ENCODE results near the gene MESP1.
"Not testable (repeated sequence)": the region's sequence is repeated elsewhere in the genome, so short reads cannot be mapped to it uniquely, and the experiment has no call there.

Gene MESP1

DNA sequence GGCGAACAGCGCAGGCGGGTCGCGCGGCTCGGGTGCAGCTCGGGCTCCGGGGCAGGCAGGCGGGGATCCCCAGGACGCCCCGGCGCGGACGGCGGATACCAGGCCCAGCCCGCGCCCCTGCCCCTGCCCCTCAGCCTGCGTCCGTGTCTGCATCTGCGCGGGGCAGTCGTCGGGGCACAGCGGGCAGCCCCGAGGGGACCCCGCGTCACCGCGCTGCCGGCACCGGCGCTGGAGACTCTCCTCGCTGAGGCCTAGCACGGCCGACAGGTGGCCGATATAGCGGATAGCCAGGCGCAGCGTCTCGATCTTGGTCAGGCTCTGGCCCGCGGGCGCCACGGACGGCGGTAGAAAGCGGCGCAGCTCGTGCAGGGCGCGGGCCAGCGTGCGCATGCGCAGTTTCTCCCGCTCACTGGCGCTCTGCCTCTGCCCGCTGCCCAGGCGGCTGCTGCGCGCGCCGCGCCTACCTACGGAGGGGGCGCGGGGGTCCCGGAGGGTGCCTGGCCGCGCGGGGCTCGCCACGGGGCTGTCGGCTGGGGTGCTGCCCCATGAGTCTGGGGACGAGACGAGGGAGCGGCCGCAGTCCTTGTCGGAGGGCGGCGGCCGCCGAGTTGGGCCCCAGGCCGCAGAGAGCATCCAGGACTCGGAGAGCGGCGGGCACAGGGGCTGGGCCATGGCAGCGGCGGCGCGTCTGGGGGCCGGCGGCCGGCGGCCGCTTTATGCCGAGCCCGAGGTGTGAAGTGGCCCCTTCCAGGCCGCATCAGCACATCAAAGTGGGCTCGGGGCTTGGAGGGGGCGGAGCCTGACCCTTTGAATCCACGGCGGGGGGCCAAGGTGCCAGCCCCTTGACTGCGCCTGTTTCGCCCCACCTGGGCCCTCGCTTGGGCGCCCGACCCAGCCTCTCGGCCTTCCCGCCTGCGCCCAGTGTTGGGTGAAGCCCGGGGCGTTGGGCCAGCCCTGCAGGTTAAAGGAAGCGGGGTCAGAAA lies at the start of gene MESP1:
MESP1 (minus strand) TSS at position 690 of the 983 bp plus-strand sequence; CDS start at position 672, 18 bp downstream.
- DNase-seq (ENCODE audit: low read depth in 2 of 2, low spot score in 1 of 2) = peak; percentile 53 to 67

DNA sequence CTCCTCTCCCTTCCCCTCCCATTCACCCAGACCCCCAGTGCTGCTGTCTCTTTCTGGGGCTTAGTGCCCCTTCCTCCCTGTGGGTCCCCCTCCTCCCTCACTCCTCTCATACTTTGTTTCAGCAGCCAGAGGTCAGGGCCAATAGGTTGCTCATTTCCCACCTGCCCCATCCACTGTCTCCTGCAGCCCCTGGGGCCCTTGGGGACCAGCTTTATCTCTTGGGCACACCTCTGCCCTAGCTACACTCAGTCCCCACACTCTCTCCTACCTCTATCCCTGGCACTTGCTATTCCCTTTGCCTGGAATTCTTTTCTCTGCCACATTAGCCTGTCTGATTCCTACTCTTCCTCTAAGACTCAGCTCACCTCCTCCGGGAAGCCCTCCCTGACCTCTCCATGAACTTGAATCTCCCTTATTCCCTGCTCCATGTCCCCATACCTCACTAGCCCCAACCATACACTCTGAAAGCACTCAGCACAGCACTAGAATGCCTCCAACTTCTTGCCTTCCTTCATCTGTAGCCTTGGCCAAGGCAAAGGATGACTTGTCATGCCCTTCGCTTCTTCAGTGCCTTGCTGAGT lies 49.0 kb upstream of the MESP1 start:
- no peak for DNase-seq (ENCODE audit: low read depth in 2 of 2, low spot score in 1 of 2)

- no peak for DNase-seq (ENCODE audit: low read depth in 2 of 2, low spot score in 1 of 2)
These were observed 48.2 kb upstream of the MESP1 start for GRCh38 chr15:89799011-89799911.

DNA sequence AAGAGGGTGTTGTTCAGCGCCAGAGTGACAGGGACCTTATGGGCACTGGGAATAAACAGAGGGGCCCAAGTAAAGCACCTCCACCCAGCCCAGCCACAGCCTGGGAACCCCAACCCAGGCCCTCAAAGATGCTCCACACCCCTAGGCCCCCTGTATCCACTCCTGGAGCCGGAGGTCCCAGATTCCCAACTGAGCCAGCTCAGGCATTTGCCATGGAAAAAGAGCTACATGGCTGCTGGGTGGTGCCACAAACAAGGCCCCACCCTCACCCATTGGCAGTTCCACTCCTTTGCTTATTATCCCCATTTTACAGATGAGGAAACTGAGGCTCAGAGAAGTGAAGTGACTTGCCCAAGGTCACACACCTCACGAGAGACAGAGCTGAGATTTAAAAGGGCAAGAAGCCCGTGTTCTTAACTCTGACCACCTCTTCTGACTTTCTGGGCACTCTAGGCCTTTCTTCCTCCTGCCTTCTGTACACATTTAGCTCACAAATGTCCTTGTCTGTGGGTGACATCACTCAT lies 46.7 kb upstream of the MESP1 start:
- DNase-seq (ENCODE audit: low read depth in 2 of 2, low spot score in 1 of 2) = no peak

- no peak for DNase-seq (ENCODE audit: low read depth in 2 of 2, low spot score in 1 of 2)
These were observed 44.9 kb upstream of the MESP1 start for GRCh38 chr15:89795996-89796395.

- no peak for DNase-seq (ENCODE audit: low read depth in 2 of 2, low spot score in 1 of 2)
These were observed 43.7 kb upstream of the MESP1 start for GRCh38 chr15:89794627-89795241.

DNA sequence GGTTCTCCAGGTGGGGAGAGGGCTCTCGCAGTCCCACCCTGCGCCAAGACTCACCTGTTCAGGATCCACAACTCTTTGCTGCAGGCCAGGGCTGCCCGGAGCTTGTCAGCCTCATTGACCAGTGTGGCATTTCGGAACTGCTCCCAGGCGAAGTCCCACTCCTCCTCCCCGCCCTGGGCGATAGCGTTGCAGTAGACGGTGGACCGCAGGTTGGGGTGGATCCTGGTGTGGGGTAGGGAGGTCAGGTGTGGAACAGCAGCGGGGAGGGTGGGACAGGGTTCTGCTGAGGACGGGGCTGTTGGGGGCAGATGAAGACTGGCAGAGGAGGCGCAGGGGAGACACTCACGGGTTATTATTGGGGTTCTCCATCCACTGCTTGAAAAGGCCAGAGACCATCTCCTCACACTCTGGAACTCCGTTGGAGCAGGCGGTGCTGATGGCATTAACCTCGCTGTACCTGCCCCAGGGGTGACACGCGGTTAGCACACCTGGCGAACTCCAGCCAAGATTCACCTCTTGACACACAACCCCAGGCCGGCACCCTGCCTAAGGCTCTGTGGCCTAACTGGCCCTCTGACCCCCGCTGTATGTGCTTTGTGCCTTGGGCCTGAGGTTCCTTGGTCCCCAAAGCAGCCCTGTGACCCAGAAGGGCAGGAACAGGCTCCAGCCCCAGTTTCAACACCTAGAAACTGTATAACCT lies 41.2 kb upstream of the MESP1 start:
- no peak for DNase-seq (ENCODE audit: low read depth in 2 of 2, low spot score in 1 of 2)

DNA sequence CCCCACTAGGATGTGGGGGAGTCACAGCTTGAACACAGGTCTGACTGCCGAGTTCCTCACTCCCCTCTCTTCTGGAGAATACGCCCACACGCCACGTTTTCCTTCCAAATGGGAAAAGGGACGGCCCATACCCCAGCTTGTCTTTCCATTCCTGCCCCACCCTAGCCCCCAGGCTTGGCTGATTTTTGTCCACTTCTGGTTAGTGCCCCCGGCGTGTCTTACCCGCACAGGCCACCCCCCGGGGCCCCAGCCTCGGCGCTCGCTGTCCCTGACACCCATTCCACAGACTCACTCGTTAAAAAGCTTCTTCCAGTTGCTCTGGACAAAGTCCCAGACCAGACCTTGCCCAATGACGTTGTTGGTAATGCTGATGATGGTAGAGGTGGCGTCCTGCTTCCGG lies 39.6 kb upstream of the MESP1 start:
- DNase-seq (ENCODE audit: low read depth in 2 of 2, low spot score in 1 of 2) = no peak

DNA sequence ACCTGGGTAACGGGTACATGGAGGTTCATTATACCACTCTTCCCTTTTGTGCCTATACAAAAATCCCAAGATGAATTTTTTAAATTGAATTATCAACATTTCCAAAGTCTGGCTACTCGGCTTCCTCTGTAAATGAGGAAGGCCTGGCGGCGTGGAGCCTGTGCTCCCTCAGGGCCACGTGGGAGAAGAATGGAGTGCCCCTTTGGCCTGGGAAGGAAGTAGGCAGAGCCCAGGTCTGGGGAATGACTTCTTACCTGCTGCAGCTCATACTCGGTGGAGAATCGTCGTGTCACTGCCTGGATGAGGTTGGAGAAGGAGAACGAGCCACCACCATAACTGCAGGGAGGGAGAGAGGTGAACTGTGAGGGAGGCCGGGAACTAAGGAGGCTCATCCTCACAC lies 39.2 kb upstream of the MESP1 start:
- DNase-seq (ENCODE audit: low read depth in 2 of 2, low spot score in 1 of 2) = no peak

DNA sequence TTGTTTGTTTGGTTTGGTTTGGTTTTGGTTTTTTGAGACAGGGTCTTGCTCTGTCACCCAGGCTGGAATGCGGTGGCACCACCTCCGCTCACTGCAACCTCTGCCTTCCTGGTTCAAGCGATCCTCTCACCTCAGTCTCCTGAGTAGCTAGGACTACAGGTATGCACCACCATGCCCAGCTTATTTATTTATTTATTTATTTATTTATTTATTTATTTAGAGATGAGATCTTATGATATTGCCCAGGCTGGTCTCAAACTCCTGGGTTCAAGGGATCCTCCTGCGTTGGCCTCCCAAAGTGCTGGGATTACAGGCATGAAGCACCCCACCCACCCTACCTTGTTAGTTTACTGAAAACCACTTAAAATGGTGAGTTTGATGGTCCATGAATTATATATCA lies 37.5 kb upstream of the MESP1 start:
- DNase-seq (ENCODE audit: low read depth in 2 of 2, low spot score in 1 of 2) = not testable (repeated sequence)

DNA sequence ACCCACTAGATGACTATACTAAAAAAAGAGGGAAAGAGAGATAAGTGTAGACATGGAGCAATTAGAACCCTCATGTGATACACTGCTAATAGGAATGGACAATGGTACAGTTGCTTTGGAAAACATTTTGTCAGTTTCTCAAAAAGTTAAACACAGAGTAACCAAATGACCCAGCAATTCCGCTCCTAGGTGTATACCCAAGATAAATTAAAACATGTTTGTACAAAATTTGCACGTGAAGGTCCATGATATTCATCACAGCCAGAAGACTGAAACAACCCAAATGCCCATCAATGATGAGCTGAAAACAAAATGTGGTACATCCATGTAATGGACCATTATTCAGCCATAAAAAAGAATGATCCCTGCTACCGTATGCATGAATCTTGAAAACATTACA lies 36.9 kb upstream of the MESP1 start:
- no peak for DNase-seq (ENCODE audit: low read depth in 2 of 2, low spot score in 1 of 2)

DNA sequence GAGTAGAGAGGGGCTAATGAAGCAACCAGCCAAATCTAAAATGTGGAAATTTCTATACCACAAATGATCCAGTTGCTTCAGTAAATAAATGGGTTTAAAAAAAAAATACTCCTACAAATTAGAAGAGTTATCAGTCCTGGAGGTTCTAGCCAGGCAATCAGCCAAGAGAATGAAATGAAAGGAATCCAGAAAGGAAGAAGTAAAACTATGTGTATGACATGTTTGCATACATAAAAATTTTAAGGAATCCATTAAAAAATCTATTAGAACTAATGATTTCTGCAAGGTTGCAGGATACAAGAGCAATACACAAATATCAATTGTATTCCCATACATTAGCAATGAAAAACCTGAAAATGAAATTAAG lies 34.7 kb upstream of the MESP1 start:
- no peak for DNase-seq (ENCODE audit: low read depth in 2 of 2, low spot score in 1 of 2)

GRCh38 chr15:89785064-89785773 lies 34.2 kb upstream of the MESP1 start:
- DNase-seq (ENCODE audit: low read depth in 2 of 2, low spot score in 1 of 2) = no peak

- no peak for DNase-seq (ENCODE audit: low read depth in 2 of 2, low spot score in 1 of 2)
These were observed 33.6 kb upstream of the MESP1 start for GRCh38 chr15:89784686-89784960.

- no peak for DNase-seq (ENCODE audit: low read depth in 2 of 2, low spot score in 1 of 2)
These were observed 33.0 kb upstream of the MESP1 start for GRCh38 chr15:89783861-89784685.

DNA sequence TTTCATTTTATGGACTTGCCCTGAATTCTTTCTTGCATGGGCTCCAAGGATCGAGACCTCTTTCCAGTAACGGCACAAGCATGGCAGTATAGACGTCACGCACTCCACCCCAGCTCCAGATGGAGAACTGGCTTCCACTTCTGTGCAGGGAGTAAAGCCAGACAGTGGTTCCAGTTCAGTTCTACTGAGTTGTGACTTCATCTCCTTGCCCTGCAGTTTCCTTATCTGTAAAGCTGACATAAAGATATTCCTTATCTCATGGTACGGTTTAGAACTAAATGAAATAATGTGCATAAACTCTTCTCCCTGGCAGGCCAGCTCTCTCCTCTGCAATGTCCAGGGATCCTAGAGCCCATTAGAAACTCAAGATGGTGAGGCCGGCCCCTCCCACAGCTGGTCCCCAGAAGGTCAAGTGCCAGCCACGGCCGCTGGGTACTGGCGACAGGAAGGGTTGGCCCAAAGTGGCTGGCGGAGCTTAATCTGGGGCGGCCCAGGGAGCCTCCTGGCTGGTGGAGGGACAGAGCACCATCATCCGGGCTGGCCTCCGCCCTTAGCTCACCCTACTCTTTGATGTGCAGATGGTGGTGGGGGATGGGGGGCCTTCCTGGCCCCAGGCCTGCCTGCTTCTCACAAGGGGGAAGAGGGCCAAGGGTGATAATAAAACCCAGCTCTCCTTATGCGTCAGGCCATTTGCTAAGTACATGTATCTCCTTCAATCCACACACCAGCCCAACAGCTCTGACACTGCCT lies 32.2 kb upstream of the MESP1 start:
- no peak for DNase-seq (ENCODE audit: low read depth in 2 of 2, low spot score in 1 of 2)

DNA sequence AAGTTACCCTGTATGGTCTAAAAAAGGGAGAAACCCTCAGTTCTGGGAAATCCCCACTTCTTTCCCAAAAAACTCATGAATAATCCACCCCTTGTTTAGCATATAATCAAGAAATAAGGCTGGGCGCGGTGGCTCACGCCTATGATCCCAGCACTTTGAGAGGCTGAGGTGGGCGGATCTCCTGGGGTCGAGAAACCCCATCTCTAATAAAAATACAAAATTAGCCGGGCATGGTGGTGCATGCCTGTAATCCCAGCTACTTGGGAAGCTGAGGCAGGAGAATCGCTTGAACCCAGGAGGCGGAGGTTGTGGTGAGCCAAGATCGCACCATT lies 31.5 kb upstream of the MESP1 start:
- not testable (repeated sequence) for DNase-seq (ENCODE audit: low read depth in 2 of 2, low spot score in 1 of 2)

GRCh38 chr15:89781891-89782618 lies 31.0 kb upstream of the MESP1 start:
- no peak for DNase-seq (ENCODE audit: low read depth in 2 of 2, low spot score in 1 of 2)

Measured in stimulated activated CD8-positive, alpha-beta memory T cell treated with anti-CD3 and anti-CD28 coated beads, Interleukin-4, amount 100 ng/mL, for 4 hours (primary cell).